Measurements from ENCODE around the gene SPRYD7.

DNA sequence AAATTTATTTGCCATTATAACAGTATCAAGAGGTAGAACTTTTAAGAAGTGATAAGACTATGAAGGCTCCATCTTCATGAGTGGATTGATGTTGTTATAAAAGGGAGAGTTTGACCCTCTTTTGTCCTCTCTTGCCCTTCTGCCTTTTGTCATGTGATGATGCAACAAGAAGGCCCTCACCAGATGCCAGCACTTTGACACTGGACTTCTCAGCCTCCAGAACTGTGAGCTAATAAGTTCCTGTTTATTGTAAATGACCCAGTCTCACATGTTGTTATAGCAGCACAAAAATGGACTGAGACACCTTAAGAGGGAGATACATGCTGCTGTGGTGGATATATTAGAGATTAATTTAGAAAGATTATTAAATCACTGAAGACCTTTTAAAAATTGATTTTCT, 71.6 kb downstream of the SPRYD7 start:
- TF ChIP-seq, protein P1, sequence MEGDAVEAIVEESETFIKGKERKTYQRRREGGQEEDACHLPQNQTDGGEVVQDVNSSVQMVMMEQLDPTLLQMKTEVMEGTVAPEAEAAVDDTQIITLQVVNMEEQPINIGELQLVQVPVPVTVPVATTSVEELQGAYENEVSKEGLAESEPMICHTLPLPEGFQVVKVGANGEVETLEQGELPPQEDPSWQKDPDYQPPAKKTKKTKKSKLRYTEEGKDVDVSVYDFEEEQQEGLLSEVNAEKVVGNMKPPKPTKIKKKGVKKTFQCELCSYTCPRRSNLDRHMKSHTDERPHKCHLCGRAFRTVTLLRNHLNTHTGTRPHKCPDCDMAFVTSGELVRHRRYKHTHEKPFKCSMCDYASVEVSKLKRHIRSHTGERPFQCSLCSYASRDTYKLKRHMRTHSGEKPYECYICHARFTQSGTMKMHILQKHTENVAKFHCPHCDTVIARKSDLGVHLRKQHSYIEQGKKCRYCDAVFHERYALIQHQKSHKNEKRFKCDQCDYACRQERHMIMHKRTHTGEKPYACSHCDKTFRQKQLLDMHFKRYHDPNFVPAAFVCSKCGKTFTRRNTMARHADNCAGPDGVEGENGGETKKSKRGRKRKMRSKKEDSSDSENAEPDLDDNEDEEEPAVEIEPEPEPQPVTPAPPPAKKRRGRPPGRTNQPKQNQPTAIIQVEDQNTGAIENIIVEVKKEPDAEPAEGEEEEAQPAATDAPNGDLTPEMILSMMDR (IDR thresholded peaks at IDR 0.05) = no peak
- no peak for TF ChIP-seq POLR2A (IDR thresholded peaks at IDR 0.05)

Measured in right lobe of liver (tissue), 4 donors.